A549 (cell line): ENCODE results near the gene HBA2.
"Not testable (repeated sequence)": the region's sequence is repeated elsewhere in the genome, so short reads cannot be mapped to it uniquely, and the experiment has no call there.

Source experiments
- CHD4 ChIP-seq: fragments of 200-600 bp; sonication (generic); IDR thresholded peaks from 2 replicates; pipeline ENCODE4 v1.6.1; 2016; ENCODE audit warnings: antibody characterized with exemption, mild to moderate bottlenecking, borderline replicate concordance
- CTCF ChIP-seq: fragments of >200 bp; sonication (Bioruptor Twin); formaldehyde crosslinking; IDR thresholded peaks from 3 replicates; pipeline ENCODE4 v1.5.1; 2016

GRCh38 chr16:160242-160641 is 12.4 kb upstream of the HBA2 start:
- TF ChIP-seq CHD4, CTCF: not testable (repeated sequence)
